HK-2 (cell line): ENCODE data around the gene RPL31.

Source experiments
- DNase-seq: peaks from one replicate; pipeline ENCODE4 v3.0.0-alpha.2; 2018; ENCODE audit not compliant: unreplicated experiment

Gene RPL31

GRCh38 chr2:101001691-101002561, at the start of gene RPL31:
Gene RPL31, plus strand, starts transcription at chr2:101002289. Its CDS starts 413 bp downstream, at chr2:101002702.
- peak; percentile 95 for DNase-seq

GRCh38 chr2:100952512-100952911, 49.6 kb upstream of the RPL31 start:
- DNase-seq, result no peak

GRCh38 chr2:100953406-100954043, 48.6 kb upstream of the RPL31 start:
- DNase-seq, result no peak

- DNase-seq, result no peak
Observed at GRCh38 chr2:100954044-100954420, 48.1 kb upstream of the RPL31 start.

- DNase-seq, result no peak
Observed at GRCh38 chr2:100955226-100955625, 46.9 kb upstream of the RPL31 start.

- no peak for DNase-seq
Observed at GRCh38 chr2:100956081-100956480, 46.0 kb upstream of the RPL31 start.

GRCh38 chr2:100957996-100958653, 44.0 kb upstream of the RPL31 start:
- no peak for DNase-seq

- DNase-seq, result no peak
Observed at GRCh38 chr2:100959225-100959880, 42.7 kb upstream of the RPL31 start.

GRCh38 chr2:100960688-100961087, 41.4 kb upstream of the RPL31 start:
- DNase-seq, result no peak

- DNase-seq, result no peak
Observed at GRCh38 chr2:100962366-100963025, 39.6 kb upstream of the RPL31 start.

- no peak for DNase-seq
Observed at GRCh38 chr2:100963026-100963375, 39.1 kb upstream of the RPL31 start.

GRCh38 chr2:100964222-100964621, 37.9 kb upstream of the RPL31 start:
- no peak for DNase-seq

- no peak for DNase-seq
Observed at GRCh38 chr2:100964681-100965169, 37.4 kb upstream of the RPL31 start.

- no peak for DNase-seq
Observed at GRCh38 chr2:100965596-100965995, 36.5 kb upstream of the RPL31 start.

- DNase-seq, result no peak
Observed at GRCh38 chr2:100967716-100968115, 34.4 kb upstream of the RPL31 start.

- DNase-seq, result no peak
Observed at GRCh38 chr2:100968146-100969145, 33.6 kb upstream of the RPL31 start.

GRCh38 chr2:100969998-100970397, 32.1 kb upstream of the RPL31 start:
- DNase-seq, result no peak

GRCh38 chr2:100971221-100971620, 30.9 kb upstream of the RPL31 start:
- no peak for DNase-seq

GRCh38 chr2:100972452-100972851, 29.6 kb upstream of the RPL31 start:
- DNase-seq, result no peak
